K562 (cell line): ENCODE data around the gene HTR6. TPM values are rescaled to one million over a fixed set of nuclear protein-coding genes. Genes with fewer than 3 reads are reported as not detected.

Experiments
- ATAC-seq: fragments of 200-7000 bp; cut with Tn5 transposase; 3 replicates; pipeline ENCODE4 v1.9.1; 2020; ENCODE audit warnings: moderate library complexity
- BruUV-seq: library from RNA; stranded (reverse); fragments of 400-500 nt; replicated peaks from 2 replicates; lab custom pipeline; 2021; lab: Mats Ljungman, UMichigan
- CTCF ChIA-PET: fragments of 300-600 bp; formaldehyde crosslinking; extraction: SDS; loops from one replicate; lab custom pipeline; 2021; ENCODE audit warnings: low intra/inter-chr PET ratio; lab: Yijun Ruan, JAX
- POLR2A ChIA-PET: fragments of 300-600, 350-650 bp; sonication (Branson Sonifier 250); formaldehyde crosslinking; extraction: SDS; loops from one replicate; lab custom pipeline; 2021; ENCODE audit warnings: antibody characterized with exemption, inconsistent platforms; lab: Yijun Ruan, JAX
- DNase-seq, 4 experiments: peaks; one replicate each; pipeline versions ENCODE4 v3.0.0 to v3.0.0-alpha.2; 2011 to 2018; ENCODE audit warnings: low spot score in 3 of 4, mixed read lengths in 3 of 4; ENCODE audit errors: extremely low read depth in 1 of 4
- FAIRE-seq: peaks from 2 replicates; lab custom pipeline; 2011; peaks lifted over from hg19 to GRCh38; lab: Jason Lieb, UNC
- H2AFZ ChIP-seq: 2 replicates; pipeline ENCODE4 v1.6.0; 2011; ENCODE audit warnings: low read depth, low read length, control low read depth, inconsistent platforms
- H3K27ac ChIP-seq: fragments of 200-600 bp; 3 replicates; pipeline ENCODE4 v1.8.0; 2011; ENCODE audit warnings: low read depth, mild to moderate bottlenecking, control low read depth, inconsistent platforms, low read length, moderate library complexity, mixed read lengths; ENCODE audit errors: extremely low read depth
- H3K27me3 ChIP-seq, 2 experiments: fragments of 300-600 bp in 1 of 2; 2 replicates in 1 of 2; 3 replicates in 1 of 2; pipeline versions ENCODE4 v1.6.0 to v1.8.0; 2011; ENCODE audit warnings: inconsistent platforms in 2 of 2, low read length in 2 of 2, mild to moderate bottlenecking in 1 of 2, mixed read lengths in 1 of 2, moderate library complexity in 1 of 2; ENCODE audit not compliant: control insufficient read depth in 2 of 2, insufficient read depth in 2 of 2
- H3K36me3 ChIP-seq: fragments of 300-600 bp; 3 replicates; pipeline ENCODE4 v1.8.0; 2011; ENCODE audit warnings: mild to moderate bottlenecking, low read length, inconsistent platforms; ENCODE audit not compliant: control insufficient read depth, insufficient read depth
- H3K4me1 ChIP-seq, 2 experiments: fragments of 200-600 bp in 1 of 2; replicated peaks in 1 of 2; 2 replicates in 1 of 2; 3 replicates in 1 of 2; pipeline versions ENCODE4 v1.5.1 to v1.8.0; 2011; ENCODE audit warnings: inconsistent platforms in 2 of 2, low read length in 2 of 2, mild to moderate bottlenecking in 1 of 2, mixed read lengths in 1 of 2, moderate library complexity in 1 of 2; ENCODE audit not compliant: control insufficient read depth in 2 of 2, insufficient read depth in 2 of 2
- H3K4me2 ChIP-seq: 2 replicates; pipeline ENCODE4 v1.6.1; 2011; ENCODE audit warnings: low read length, control low read depth, inconsistent platforms, mixed read lengths; ENCODE audit not compliant: insufficient read depth
- H3K4me3 ChIP-seq: fragments of 200-600 bp; sonication (generic), shearing (Covaris generic); 2 replicates; pipeline ENCODE4 v1.5.1; 2016; ENCODE audit warnings: control low read depth, inconsistent platforms
- H3K79me2 ChIP-seq: fragments of 200-600 bp; 3 replicates; pipeline ENCODE4 v1.8.0; 2011; ENCODE audit warnings: low read length, inconsistent platforms; ENCODE audit not compliant: control insufficient read depth, insufficient read depth
- H3K9ac ChIP-seq, 2 experiments: 2 replicates each; pipeline versions ENCODE4 v1.6.0 to v1.6.1; 2011; ENCODE audit warnings: low read depth in 2 of 2, low read length in 2 of 2, control low read depth in 1 of 2, inconsistent platforms in 1 of 2, mild to moderate bottlenecking in 1 of 2, mixed read lengths in 1 of 2; ENCODE audit not compliant: insufficient read depth in 1 of 2
- H3K9me1 ChIP-seq: one replicate; pipeline ENCODE4 v1.6.0; 2011; ENCODE audit warnings: inconsistent platforms, mild to moderate bottlenecking, low read length, moderate library complexity; ENCODE audit not compliant: control insufficient read depth, insufficient read depth
- H3K9me3 ChIP-seq: replicated peaks from 2 replicates; pipeline ENCODE4 v1.5.1; 2011; ENCODE audit warnings: low read depth, low read length, inconsistent platforms; ENCODE audit not compliant: control insufficient read depth, insufficient read depth
- H4K20me1 ChIP-seq: replicated peaks from 2 replicates; pipeline ENCODE4 v1.6.1; 2011; ENCODE audit warnings: low read length, inconsistent platforms, mixed read lengths; ENCODE audit not compliant: control insufficient read depth, insufficient read depth
- BCOR ChIP-seq: fragments of 450-650 bp; IDR thresholded peaks from 2 replicates; pipeline ENCODE4 v1.6.1; 2016
- C11orf30 ChIP-seq: fragments of 450-650 bp; IDR thresholded peaks from 2 replicates; pipeline ENCODE4 v1.6.1; 2016; ENCODE audit warnings: low read depth, mild to moderate bottlenecking
- ETV5 ChIP-seq: sonication (generic); formaldehyde crosslinking; IDR thresholded peaks from 2 replicates; pipeline ENCODE4 v1.4.0; 2020; ENCODE audit warnings: low read depth, mild to moderate bottlenecking, missing genetic modification reagents
- GATAD2B ChIP-seq: fragments of 450-650 bp; IDR thresholded peaks from 2 replicates; pipeline ENCODE4 v1.6.1; 2017; ENCODE audit warnings: mild to moderate bottlenecking, borderline replicate concordance
- POLR2A ChIP-seq: fragments of 450-650 bp; conservative IDR thresholded peaks from 2 replicates; pipeline ENCODE4 v1.6.1; 2016
- POLR3A ChIP-seq: IDR thresholded peaks from 2 replicates; pipeline ENCODE4 v1.6.1; 2011; ENCODE audit warnings: borderline replicate concordance, mild to moderate bottlenecking, moderate library complexity; ENCODE audit not compliant: insufficient read length, insufficient read depth; ENCODE audit errors: extremely low read depth
- ZNF316 ChIP-seq: fragments of 450-650 bp; IDR thresholded peaks from 2 replicates; pipeline ENCODE4 v1.6.1; 2016
- WGBS: fragments of 100-300 bp; shearing (Covaris generic); methylation state at CpG from one replicate; pipeline ENCODE4 v1.1.6; 2016; ENCODE audit warnings: low coverage, mixed read lengths; ENCODE audit not compliant: insufficient coverage; ENCODE audit errors: missing lambda C conversion rate; 5-methylcytosine and 5-hydroxymethylcytosine counted together
- in situ Hi-C: fragments of 300-500 bp; cut with MboI; formaldehyde crosslinking; loops from 4 replicates; pipeline ENCODE4 v1.15.0; 2018; ENCODE audit warnings: inconsistent platforms, mixed read lengths
- intact Hi-C: fragments of 100-400 bp; cut with micrococcal nuclease; formaldehyde crosslinking; loops from 2 replicates; pipeline ENCODE4 v1.14.2; 2022
- polyA plus RNA-seq, 8 experiments: library from polyadenylated mRNA; depleted of rRNA in 4 of 8; stranded (reverse) in 5 of 8; unstranded in 3 of 8; fragments of >200 nt; fragmentation: Nextera tagmentation in 2 of 8; fragmentation: Illumina TruSeq in 1 of 8; extraction: Ambion mirVana in 2 of 8; extraction: Trizol in 1 of 8; gene quantifications; 2 replicates each; pipeline versions ENCODE4 v1.2.1 to v1.2.3, GENCODE V29; 2011 to 2014; ENCODE audit warnings: inconsistent platforms in 1 of 8, missing spikeins in 1 of 8
- total RNA-seq, 7 experiments: library from RNA; depleted of rRNA in 6 of 7; stranded (reverse); fragments of >200 nt in 6 of 7; fragmentation: Illumina TruSeq in 2 of 7; extraction: Trizol in 2 of 7; gene quantifications; 2 replicates each; pipeline versions ENCODE4 v1.2.1 to v1.2.3, GENCODE V29; 2011 to 2021; ENCODE audit warnings: low replicate concordance in 1 of 7
- TF ChIP-seq, protein P1 (sequence below), 2 experiments: IDR thresholded peaks; 2 replicates each; pipeline ENCODE4 v1.6.1; 2011; ENCODE audit warnings: borderline replicate concordance in 1 of 2, control low read depth in 1 of 2, low read depth in 1 of 2, low read length in 1 of 2, mild to moderate bottlenecking in 1 of 2, mixed read lengths in 1 of 2, moderate library complexity in 1 of 2; ENCODE audit not compliant: insufficient read depth in 1 of 2, insufficient read length in 1 of 2, poor library complexity in 1 of 2, severe bottlenecking in 1 of 2; ENCODE audit errors: extremely low read depth in 1 of 2
- TF ChIP-seq, protein P2 (sequence below): fragments of 250-450 bp; sonication (Bioruptor Pico); IDR thresholded peaks from 2 replicates; pipeline ENCODE4 v1.8.0; 2021; ENCODE audit warnings: moderate library complexity, mild to moderate bottlenecking, inconsistent platforms

The HTR6 gene
- total and polyA plus RNA-seq, 9 of the 15 experiments (the other 6 are each of a cell fraction or from before 2014, with no cell fraction given): not detected

DNA sequence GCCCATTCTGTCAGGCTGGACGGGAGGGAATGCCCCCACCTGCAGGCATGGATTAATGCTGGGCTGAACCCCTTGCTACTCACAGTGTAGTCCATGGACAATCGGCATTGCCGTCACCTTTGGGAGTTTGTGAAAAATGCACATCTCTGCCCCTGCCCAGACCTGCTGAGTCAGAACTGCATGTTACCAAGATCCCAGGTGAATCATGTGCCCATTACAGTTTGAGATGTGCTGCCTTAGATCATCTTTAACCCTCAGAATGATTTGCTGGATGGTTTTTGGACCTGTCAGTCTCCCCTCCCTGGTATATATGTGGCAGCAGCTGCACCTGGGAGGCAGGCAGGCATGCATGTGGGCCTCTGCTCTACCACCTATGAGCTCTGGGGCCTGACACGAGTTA, 15.0 kb downstream of the HTR6 start:
- TF ChIP-seq BCOR: no peak
- TF ChIP-seq, protein P1, sequence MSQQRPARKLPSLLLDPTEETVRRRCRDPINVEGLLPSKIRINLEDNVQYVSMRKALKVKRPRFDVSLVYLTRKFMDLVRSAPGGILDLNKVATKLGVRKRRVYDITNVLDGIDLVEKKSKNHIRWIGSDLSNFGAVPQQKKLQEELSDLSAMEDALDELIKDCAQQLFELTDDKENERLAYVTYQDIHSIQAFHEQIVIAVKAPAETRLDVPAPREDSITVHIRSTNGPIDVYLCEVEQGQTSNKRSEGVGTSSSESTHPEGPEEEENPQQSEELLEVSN (IDR thresholded peaks at IDR 0.05; ENCODE audit: borderline replicate concordance in 1 of 2, extremely low read depth in 1 of 2, insufficient read depth in 1 of 2, insufficient read length in 1 of 2, low read depth in 1 of 2, low read length in 1 of 2, poor library complexity in 1 of 2, severe bottlenecking in 1 of 2): no peak
- no peak for TF ChIP-seq POLR2A
- no peak for TF ChIP-seq GATAD2B
- TF ChIP-seq POLR3A: no peak
- peak; percentile 65 for TF ChIP-seq ZNF316
- TF ChIP-seq, protein P2, sequence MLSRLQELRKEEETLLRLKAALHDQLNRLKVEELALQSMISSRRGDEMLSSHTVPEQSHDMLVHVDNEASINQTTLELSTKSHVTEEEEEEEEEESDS (CRISPR knock-in tag): no peak
- TF ChIP-seq ETV5 (CRISPR knock-in tag): no peak
- peak; percentile 44; the same call in 1 of the 2 replicates for TF ChIP-seq C11orf30
- Histone ChIP-seq H4K20me1 (peaks cover 36% of the 10 kb centered on the region), H3K9me1 (no peaks in the 10 kb centered on the region), H2AFZ (no peak overlapping the region), H3K9ac (no peak overlapping the region), H3K4me2 (no peak overlapping the region), H3K4me3 (no peak overlapping the region), H3K79me2 (no peaks in the 10 kb centered on the region), H3K9me3 (no peaks in the 10 kb centered on the region), H3K4me1 (peaks cover 0 to 9% of the 10 kb centered on the region in 2 experiments; a peak in 1 of 5 replicates), H3K36me3 (no peaks in the 10 kb centered on the region), H3K27ac (no peak overlapping the region), H3K27me3 (peaks cover 20 to 38% of the 10 kb centered on the region in 2 experiments)
- DNase-seq (no peak), FAIRE-seq (no peak), ATAC-seq (no peak)
- POLR2A ChIA-PET: no interaction called here
- in situ Hi-C loops: no loop called here
- intact Hi-C loops: no loop called here
- WGBS: 2% methylated on average over 4 of the region's 4 CpGs
- CTCF ChIA-PET: no interaction called here
- BruUV-seq: no TSS peak
